A549 (cell line): ENCODE data around the gene RNF41. TPM values are rescaled to one million over a fixed set of nuclear protein-coding genes. Genes with fewer than 3 reads are reported as not detected.
A peak's percentile ranks its signal among the peaks of the same experiment; 100 is the strongest.

ENCODE experiments used
- ATAC-seq, 2 experiments: fragments of 200-7000 bp in 1 of 2; fragments of >200 bp in 1 of 2; cut with Nextera tagmentation in 1 of 2; cut with Tn5 transposase in 1 of 2; 3 replicates each; pipeline versions ENCODE4 v1.8.0 to v1.9.1; 2018 to 2020; ENCODE audit warnings: mild to moderate bottlenecking in 1 of 2, moderate library complexity in 1 of 2
- CTCF ChIA-PET: fragments of 300-600 bp; sonication (Branson Sonifier 250); formaldehyde crosslinking; extraction: SDS; loops from one replicate; lab custom pipeline; 2021; ENCODE audit warnings: antibody characterized with exemption, inconsistent platforms; lab: Yijun Ruan, JAX
- POLR2A ChIA-PET: fragments of 350-600 bp; formaldehyde crosslinking; extraction: SDS; loops from one replicate; lab custom pipeline; 2021; ENCODE audit warnings: antibody characterized with exemption, inconsistent platforms; lab: Yijun Ruan, JAX
- DNase-seq, 2 experiments: peaks; one replicate each; pipeline versions ENCODE4 v3.0.0 to v3.0.0-alpha.2; 2011 to 2016; ENCODE audit warnings: low read depth in 1 of 2, low spot score in 1 of 2
- FAIRE-seq: peaks from 2 replicates; lab custom pipeline; 2011; peaks lifted over from hg19 to GRCh38; lab: Jason Lieb, UNC
- H3K27ac ChIP-seq, 2 experiments: fragments of >200 bp; sonication (Bioruptor Twin); formaldehyde crosslinking; 3 replicates each; pipeline ENCODE4 v1.5.1; 2016 to 2017
- H3K4me1 ChIP-seq: fragments of >200 bp; sonication (Bioruptor Twin); formaldehyde crosslinking; 3 replicates; pipeline ENCODE4 v1.6.1; 2016
- H3K4me2 ChIP-seq: fragments of >200 bp; sonication (Bioruptor Twin); formaldehyde crosslinking; 3 replicates; pipeline ENCODE4 v1.6.1; 2016
- H3K4me3 ChIP-seq: fragments of >200 bp; sonication (Bioruptor Twin); formaldehyde crosslinking; 3 replicates; pipeline ENCODE4 v1.5.1; 2016
- H3K9me3 ChIP-seq: fragments of >200 bp; sonication (Bioruptor Twin); formaldehyde crosslinking; 3 replicates; pipeline ENCODE4 v1.6.1; 2016
- CBX8 ChIP-seq: fragments of 200-600 bp; sonication (generic); IDR thresholded peaks from 2 replicates; pipeline ENCODE4 v1.6.1; 2016
- CEBPB ChIP-seq, 2 experiments: fragments of >200 bp in 1 of 2; sonication (Bioruptor Twin) in 1 of 2; formaldehyde crosslinking in 1 of 2; IDR thresholded peaks; 2 replicates each; pipeline ENCODE4 v1.6.1; 2012 to 2016
- CHD2 ChIP-seq: fragments of 150-350 bp; IDR thresholded peaks from 2 replicates; pipeline ENCODE4 v1.6.1; 2014; ENCODE audit warnings: low read length; ENCODE audit not compliant: partially characterized antibody
- CHD4 ChIP-seq: fragments of 200-600 bp; sonication (generic); IDR thresholded peaks from 2 replicates; pipeline ENCODE4 v1.6.1; 2016; ENCODE audit warnings: antibody characterized with exemption, mild to moderate bottlenecking, borderline replicate concordance
- EHMT2 ChIP-seq: fragments of 200-600 bp; sonication (generic); IDR thresholded peaks from 2 replicates; pipeline ENCODE4 v1.6.1; 2016; ENCODE audit warnings: antibody characterized with exemption, low read depth, mild to moderate bottlenecking, moderate library complexity
- FOSB ChIP-seq: fragments of 250-450 bp; sonication (Bioruptor Pico); IDR thresholded peaks from 2 replicates; pipeline ENCODE4 v1.5.0; 2020; ENCODE audit warnings: mild to moderate bottlenecking, moderate library complexity
- KDM5A ChIP-seq: fragments of 200-600 bp; sonication (generic); IDR thresholded peaks from 2 replicates; pipeline ENCODE4 v1.6.1; 2016; ENCODE audit warnings: antibody characterized with exemption, mild to moderate bottlenecking
- MAZ ChIP-seq: fragments of 150-350 bp; IDR thresholded peaks from 2 replicates; pipeline ENCODE4 v1.6.1; 2014; ENCODE audit warnings: antibody characterized with exemption, low read depth, low read length, borderline replicate concordance
- MYC ChIP-seq: IDR thresholded peaks from 2 replicates; pipeline ENCODE4 v1.6.1; 2012; ENCODE audit warnings: mild to moderate bottlenecking, inconsistent platforms, low read length, improper control_type of control experiment, borderline replicate concordance
- NR3C1 ChIP-seq: fragments of >200 bp; sonication (Bioruptor Twin); formaldehyde crosslinking; IDR thresholded peaks from 3 replicates; pipeline ENCODE4 v1.6.1; 2017
- PHF8 ChIP-seq: fragments of 200-600 bp; sonication (generic); IDR thresholded peaks from 2 replicates; pipeline ENCODE4 v1.6.1; 2016; ENCODE audit warnings: low read depth, mild to moderate bottlenecking, antibody characterized with exemption, moderate library complexity, borderline replicate concordance
- POLR2A ChIP-seq: IDR thresholded peaks from 2 replicates; pipeline ENCODE4 v1.6.1; 2012; ENCODE audit warnings: mild to moderate bottlenecking, low read length
- SMC3 ChIP-seq: fragments of >200 bp; sonication (Bioruptor Twin); formaldehyde crosslinking; IDR thresholded peaks from 3 replicates; pipeline ENCODE4 v1.6.1; 2018; ENCODE audit warnings: inconsistent platforms
- SREBF2 ChIP-seq: fragments of 450-650 bp; IDR thresholded peaks from 2 replicates; pipeline ENCODE4 v1.6.1; 2014; ENCODE audit warnings: mild to moderate bottlenecking, moderate library complexity
- ZFP36 ChIP-seq: fragments of 450-650 bp; IDR thresholded peaks from 2 replicates; pipeline ENCODE4 v1.6.1; 2014; ENCODE audit warnings: borderline replicate concordance; ENCODE audit not compliant: partially characterized antibody
- ZSCAN20 ChIP-seq: fragments of 250-450 bp; sonication (Bioruptor Pico); IDR thresholded peaks from 2 replicates; pipeline ENCODE4 v1.8.0; 2022; ENCODE audit warnings: mild to moderate bottlenecking, moderate library complexity
- WGBS: methylation state at CpG from one replicate; pipeline ENCODE4 v1.1.6; 2017; ENCODE audit errors: missing lambda C conversion rate; 5-methylcytosine and 5-hydroxymethylcytosine counted together
- polyA plus RNA-seq, 4 experiments: library from polyadenylated mRNA; depleted of rRNA in 3 of 4; stranded (reverse); fragments of >200 nt; fragmentation: RNase III in 1 of 4; extraction: RNeasy Plus Mini Kit Qiagen cat#74134 plus additional on column Dnase treatment in 1 of 4; gene quantifications; 2 replicates in 3 of 4; 3 replicates in 1 of 4; pipeline ENCODE4 v1.2.3, GENCODE V29; 2011 to 2017
- TF ChIP-seq, protein P1 (sequence below): fragments of >200 bp; sonication (Bioruptor Twin); formaldehyde crosslinking; IDR thresholded peaks from 3 replicates; pipeline ENCODE4 v1.5.1; 2016
- TF ChIP-seq, protein P2 (sequence below): fragments of 150-350 bp; IDR thresholded peaks from 2 replicates; pipeline ENCODE4 v1.6.1; 2014; ENCODE audit warnings: low read depth, mild to moderate bottlenecking, low read length
- TF ChIP-seq, protein P3 (sequence below): fragments of 250-450 bp; sonication (Bioruptor Pico); IDR thresholded peaks from 2 replicates; pipeline ENCODE4 v1.5.0; 2020; ENCODE audit warnings: low read depth, mild to moderate bottlenecking, moderate library complexity
- TF ChIP-seq, protein P4 (sequence below): IDR thresholded peaks from 2 replicates; pipeline ENCODE4 v1.6.1; 2012
- TF ChIP-seq, protein P5 (sequence below): IDR thresholded peaks from 2 replicates; pipeline ENCODE4 v1.6.1; 2012
- TF ChIP-seq, protein P6 (sequence below): fragments of >200 bp; sonication (Bioruptor Twin); formaldehyde crosslinking; IDR thresholded peaks from 2 replicates; pipeline ENCODE4 v1.6.1; 2016
- TF ChIP-seq, protein P7 (sequence below): fragments of 200-600 bp; sonication (generic); IDR thresholded peaks from 2 replicates; pipeline ENCODE4 v1.6.1; 2016; ENCODE audit warnings: antibody characterized with exemption, mild to moderate bottlenecking, moderate library complexity
- TF ChIP-seq, protein P8 (sequence below): fragments of 250-450 bp; sonication (Bioruptor Pico); IDR thresholded peaks from 2 replicates; pipeline ENCODE4 v1.5.0; 2021; ENCODE audit warnings: mild to moderate bottlenecking, moderate library complexity, borderline replicate concordance

Gene RNF41
- polyA plus RNA-seq, 2 of the 4 experiments (the other 2 are of a cell fraction): 21.7 to 47.8 TPM

DNA sequence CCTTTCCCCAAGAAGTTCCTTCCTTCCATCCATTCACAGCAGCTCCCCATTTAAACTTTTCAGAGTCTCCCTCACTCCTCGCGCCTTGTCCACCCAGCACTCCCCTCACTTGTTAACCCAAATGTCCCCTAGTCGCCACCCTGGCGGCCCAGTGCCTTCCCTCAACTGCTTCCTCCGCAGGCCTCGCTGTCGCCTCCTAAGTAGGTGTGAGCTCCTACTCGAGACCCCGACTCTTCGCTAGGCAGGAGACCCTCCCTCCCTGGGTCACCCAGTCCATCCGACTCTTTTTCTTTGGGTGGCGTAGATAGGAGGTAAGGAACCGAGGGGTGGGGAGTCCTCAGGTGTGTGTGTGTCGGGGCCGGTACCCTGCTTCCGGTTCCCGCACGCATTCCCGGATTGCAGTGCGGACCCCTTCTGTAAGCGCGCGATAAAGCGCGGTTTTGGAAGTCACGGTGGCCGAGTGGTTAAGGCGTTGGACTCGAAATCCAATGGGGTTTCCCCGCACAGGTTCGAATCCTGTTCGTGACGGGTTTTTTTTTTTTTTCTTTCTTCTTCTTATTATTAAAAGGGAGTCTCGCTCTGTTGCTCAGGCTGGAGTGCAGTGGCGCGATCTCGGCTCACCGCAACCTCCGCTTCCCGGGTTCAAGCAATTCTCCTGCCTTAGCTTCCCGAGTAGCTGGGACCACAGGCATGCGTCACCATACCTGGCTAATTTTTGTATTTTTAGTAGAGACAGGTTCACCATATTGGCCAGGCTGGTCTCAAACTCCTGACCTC, 31.6 kb downstream of the RNF41 start:
- Histone ChIP-seq H3K4me2 (peak overlapping the region; percentile 74), H3K4me3 (peak overlapping the region; percentile 81), H3K27ac (peak overlapping the region; percentile 83 to 99), H3K9me3 (no peaks in the 10 kb centered on the region)
- ChIA-PET CTCF (interaction anchor here (0.6 to 6.8 kb wide), 64 partner anchors 9 to 1327 kb away, joined by 3 to 204 read pairs (median 6); partner anchors contain the start of genes ANKRD52, CNPY2, COQ10A and CS), POLR2A (interaction anchor here (0.6 to 1.7 kb wide), 14 partner anchors 15 to 278 kb away, joined by 3 to 36 read pairs (median 5); partner anchors contain the start of genes ANKRD52, CNPY2, ESYT1 and MYL6)
- ATAC-seq: peak; percentile 74 to 77
- WGBS: 2% methylated on average over 42 of the region's 42 CpGs
- FAIRE-seq: no peak
- peak; percentile 71 to 94 for DNase-seq
- peak; percentile 45; the same call in 1 of the 2 replicates for TF ChIP-seq MYC
- TF ChIP-seq, protein P1, sequence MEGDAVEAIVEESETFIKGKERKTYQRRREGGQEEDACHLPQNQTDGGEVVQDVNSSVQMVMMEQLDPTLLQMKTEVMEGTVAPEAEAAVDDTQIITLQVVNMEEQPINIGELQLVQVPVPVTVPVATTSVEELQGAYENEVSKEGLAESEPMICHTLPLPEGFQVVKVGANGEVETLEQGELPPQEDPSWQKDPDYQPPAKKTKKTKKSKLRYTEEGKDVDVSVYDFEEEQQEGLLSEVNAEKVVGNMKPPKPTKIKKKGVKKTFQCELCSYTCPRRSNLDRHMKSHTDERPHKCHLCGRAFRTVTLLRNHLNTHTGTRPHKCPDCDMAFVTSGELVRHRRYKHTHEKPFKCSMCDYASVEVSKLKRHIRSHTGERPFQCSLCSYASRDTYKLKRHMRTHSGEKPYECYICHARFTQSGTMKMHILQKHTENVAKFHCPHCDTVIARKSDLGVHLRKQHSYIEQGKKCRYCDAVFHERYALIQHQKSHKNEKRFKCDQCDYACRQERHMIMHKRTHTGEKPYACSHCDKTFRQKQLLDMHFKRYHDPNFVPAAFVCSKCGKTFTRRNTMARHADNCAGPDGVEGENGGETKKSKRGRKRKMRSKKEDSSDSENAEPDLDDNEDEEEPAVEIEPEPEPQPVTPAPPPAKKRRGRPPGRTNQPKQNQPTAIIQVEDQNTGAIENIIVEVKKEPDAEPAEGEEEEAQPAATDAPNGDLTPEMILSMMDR: no peak
- no peak for TF ChIP-seq CEBPB (IDR thresholded peaks at IDR 0.05)
- TF ChIP-seq KDM5A: no peak
- TF ChIP-seq, protein P2, sequence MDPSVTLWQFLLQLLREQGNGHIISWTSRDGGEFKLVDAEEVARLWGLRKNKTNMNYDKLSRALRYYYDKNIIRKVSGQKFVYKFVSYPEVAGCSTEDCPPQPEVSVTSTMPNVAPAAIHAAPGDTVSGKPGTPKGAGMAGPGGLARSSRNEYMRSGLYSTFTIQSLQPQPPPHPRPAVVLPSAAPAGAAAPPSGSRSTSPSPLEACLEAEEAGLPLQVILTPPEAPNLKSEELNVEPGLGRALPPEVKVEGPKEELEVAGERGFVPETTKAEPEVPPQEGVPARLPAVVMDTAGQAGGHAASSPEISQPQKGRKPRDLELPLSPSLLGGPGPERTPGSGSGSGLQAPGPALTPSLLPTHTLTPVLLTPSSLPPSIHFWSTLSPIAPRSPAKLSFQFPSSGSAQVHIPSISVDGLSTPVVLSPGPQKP: 0 out of 2 replicates have a peak, but pooled peaks have one; percentile 62
- peak; percentile 30; the same call in 1 of the 2 replicates for TF ChIP-seq POLR2A
- TF ChIP-seq, protein P3, sequence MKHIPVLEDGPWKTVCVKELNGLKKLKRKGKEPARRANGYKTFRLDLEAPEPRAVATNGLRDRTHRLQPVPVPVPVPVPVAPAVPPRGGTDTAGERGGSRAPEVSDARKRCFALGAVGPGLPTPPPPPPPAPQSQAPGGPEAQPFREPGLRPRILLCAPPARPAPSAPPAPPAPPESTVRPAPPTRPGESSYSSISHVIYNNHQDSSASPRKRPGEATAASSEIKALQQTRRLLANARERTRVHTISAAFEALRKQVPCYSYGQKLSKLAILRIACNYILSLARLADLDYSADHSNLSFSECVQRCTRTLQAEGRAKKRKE (CRISPR knock-in tag): no peak
- no peak for TF ChIP-seq EHMT2
- TF ChIP-seq, protein P4, sequence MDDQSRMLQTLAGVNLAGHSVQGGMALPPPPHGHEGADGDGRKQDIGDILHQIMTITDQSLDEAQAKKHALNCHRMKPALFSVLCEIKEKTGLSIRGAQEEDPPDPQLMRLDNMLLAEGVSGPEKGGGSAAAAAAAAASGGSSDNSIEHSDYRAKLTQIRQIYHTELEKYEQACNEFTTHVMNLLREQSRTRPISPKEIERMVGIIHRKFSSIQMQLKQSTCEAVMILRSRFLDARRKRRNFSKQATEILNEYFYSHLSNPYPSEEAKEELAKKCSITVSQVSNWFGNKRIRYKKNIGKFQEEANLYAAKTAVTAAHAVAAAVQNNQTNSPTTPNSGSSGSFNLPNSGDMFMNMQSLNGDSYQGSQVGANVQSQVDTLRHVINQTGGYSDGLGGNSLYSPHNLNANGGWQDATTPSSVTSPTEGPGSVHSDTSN: no peak
- peak; percentile 56; the same call in 1 of the 2 replicates for TF ChIP-seq PHF8
- TF ChIP-seq, protein P5, sequence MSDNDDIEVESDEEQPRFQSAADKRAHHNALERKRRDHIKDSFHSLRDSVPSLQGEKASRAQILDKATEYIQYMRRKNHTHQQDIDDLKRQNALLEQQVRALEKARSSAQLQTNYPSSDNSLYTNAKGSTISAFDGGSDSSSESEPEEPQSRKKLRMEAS: peak; percentile 54; the same call in 1 of the 2 replicates
- TF ChIP-seq SREBF2: peak; percentile 90
- TF ChIP-seq, protein P6, sequence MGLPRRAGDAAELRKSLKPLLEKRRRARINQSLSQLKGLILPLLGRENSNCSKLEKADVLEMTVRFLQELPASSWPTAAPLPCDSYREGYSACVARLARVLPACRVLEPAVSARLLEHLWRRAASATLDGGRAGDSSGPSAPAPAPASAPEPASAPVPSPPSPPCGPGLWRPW: no peak
- no peak for TF ChIP-seq CHD2
- TF ChIP-seq NR3C1: no peak
- no peak for TF ChIP-seq CBX8
- no peak for TF ChIP-seq MAZ
- peak; percentile 34 for TF ChIP-seq ZFP36
- TF ChIP-seq, protein P7, sequence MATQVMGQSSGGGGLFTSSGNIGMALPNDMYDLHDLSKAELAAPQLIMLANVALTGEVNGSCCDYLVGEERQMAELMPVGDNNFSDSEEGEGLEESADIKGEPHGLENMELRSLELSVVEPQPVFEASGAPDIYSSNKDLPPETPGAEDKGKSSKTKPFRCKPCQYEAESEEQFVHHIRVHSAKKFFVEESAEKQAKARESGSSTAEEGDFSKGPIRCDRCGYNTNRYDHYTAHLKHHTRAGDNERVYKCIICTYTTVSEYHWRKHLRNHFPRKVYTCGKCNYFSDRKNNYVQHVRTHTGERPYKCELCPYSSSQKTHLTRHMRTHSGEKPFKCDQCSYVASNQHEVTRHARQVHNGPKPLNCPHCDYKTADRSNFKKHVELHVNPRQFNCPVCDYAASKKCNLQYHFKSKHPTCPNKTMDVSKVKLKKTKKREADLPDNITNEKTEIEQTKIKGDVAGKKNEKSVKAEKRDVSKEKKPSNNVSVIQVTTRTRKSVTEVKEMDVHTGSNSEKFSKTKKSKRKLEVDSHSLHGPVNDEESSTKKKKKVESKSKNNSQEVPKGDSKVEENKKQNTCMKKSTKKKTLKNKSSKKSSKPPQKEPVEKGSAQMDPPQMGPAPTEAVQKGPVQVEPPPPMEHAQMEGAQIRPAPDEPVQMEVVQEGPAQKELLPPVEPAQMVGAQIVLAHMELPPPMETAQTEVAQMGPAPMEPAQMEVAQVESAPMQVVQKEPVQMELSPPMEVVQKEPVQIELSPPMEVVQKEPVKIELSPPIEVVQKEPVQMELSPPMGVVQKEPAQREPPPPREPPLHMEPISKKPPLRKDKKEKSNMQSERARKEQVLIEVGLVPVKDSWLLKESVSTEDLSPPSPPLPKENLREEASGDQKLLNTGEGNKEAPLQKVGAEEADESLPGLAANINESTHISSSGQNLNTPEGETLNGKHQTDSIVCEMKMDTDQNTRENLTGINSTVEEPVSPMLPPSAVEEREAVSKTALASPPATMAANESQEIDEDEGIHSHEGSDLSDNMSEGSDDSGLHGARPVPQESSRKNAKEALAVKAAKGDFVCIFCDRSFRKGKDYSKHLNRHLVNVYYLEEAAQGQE: no peak
- 0 out of 2 replicates have a peak, but pooled peaks have one; percentile 47 for TF ChIP-seq FOSB (CRISPR knock-in tag)
- TF ChIP-seq, protein P8, sequence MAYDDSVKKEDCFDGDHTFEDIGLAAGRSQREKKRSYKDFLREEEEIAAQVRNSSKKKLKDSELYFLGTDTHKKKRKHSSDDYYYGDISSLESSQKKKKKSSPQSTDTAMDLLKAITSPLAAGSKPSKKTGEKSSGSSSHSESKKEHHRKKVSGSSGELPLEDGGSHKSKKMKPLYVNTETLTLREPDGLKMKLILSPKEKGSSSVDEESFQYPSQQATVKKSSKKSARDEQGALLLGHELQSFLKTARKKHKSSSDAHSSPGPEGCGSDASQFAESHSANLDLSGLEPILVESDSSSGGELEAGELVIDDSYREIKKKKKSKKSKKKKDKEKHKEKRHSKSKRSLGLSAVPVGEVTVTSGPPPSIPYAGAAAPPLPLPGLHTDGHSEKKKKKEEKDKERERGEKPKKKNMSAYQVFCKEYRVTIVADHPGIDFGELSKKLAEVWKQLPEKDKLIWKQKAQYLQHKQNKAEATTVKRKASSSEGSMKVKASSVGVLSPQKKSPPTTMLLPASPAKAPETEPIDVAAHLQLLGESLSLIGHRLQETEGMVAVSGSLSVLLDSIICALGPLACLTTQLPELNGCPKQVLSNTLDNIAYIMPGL (CRISPR knock-in tag): peak; percentile 88
- TF ChIP-seq ZSCAN20 (CRISPR knock-in tag): peak; percentile 73; the same call in 1 of the 2 replicates
- TF ChIP-seq SMC3: 0 out of 3 replicates have a peak, but pooled peaks have one; percentile 15
- TF ChIP-seq CHD4: no peak
- TF ChIP-seq, all 56 proteins: peak for 11
- peaks cover 13% of the 10 kb centered on the region for H3K4me1 ChIP-seq
